Mesenchymal stem cell (in vitro differentiated cells and primary cell): ENCODE data around the gene NMT1.

Experiments
- DNase-seq: peaks from one replicate; pipeline ENCODE4 v3.0.0-alpha.2; 2013
- H2AFZ ChIP-seq: one replicate; pipeline ENCODE4 v1.6.1; 2013; ENCODE audit warnings: low read depth, mild to moderate bottlenecking, control low read depth, inconsistent platforms, low read length, moderate library complexity
- H2AK5ac ChIP-seq: 2 replicates; pipeline ENCODE4 v1.6.1; 2013; ENCODE audit warnings: low read length, moderate library complexity, mild to moderate bottlenecking, inconsistent platforms; ENCODE audit not compliant: severe bottlenecking
- H2BK120ac ChIP-seq: one replicate; pipeline ENCODE4 v1.6.1; 2013; ENCODE audit warnings: low read depth, mild to moderate bottlenecking, inconsistent platforms, low read length, moderate library complexity
- H2BK12ac ChIP-seq, 2 experiments: one replicate each; pipeline ENCODE4 v1.6.1; 2013; ENCODE audit warnings: inconsistent platforms in 2 of 2, low read length in 2 of 2, mild to moderate bottlenecking in 2 of 2, moderate library complexity in 2 of 2, control low read depth in 1 of 2
- H2BK15ac ChIP-seq: one replicate; pipeline ENCODE4 v1.6.1; 2013; ENCODE audit warnings: mild to moderate bottlenecking, low read depth, inconsistent platforms; ENCODE audit not compliant: poor library complexity, severe bottlenecking
- H2BK5ac ChIP-seq: 2 replicates; pipeline ENCODE4 v1.6.1; 2013; ENCODE audit warnings: low read depth, mild to moderate bottlenecking, low read length, control low read depth, inconsistent platforms; ENCODE audit not compliant: poor library complexity, severe bottlenecking
- H3K14ac ChIP-seq, 2 experiments: one replicate each; pipeline ENCODE4 v1.6.1; 2013; ENCODE audit warnings: inconsistent platforms in 2 of 2, low read length in 2 of 2, control low read depth in 1 of 2, mild to moderate bottlenecking in 1 of 2, moderate library complexity in 1 of 2
- H3K18ac ChIP-seq, 2 experiments: one replicate each; pipeline ENCODE4 v1.6.1; 2013; ENCODE audit warnings: inconsistent platforms in 2 of 2, low read length in 2 of 2, control low read depth in 1 of 2, low read depth in 1 of 2, mild to moderate bottlenecking in 1 of 2
- H3K23ac ChIP-seq, 2 experiments: one replicate each; pipeline ENCODE4 v1.6.1; 2013; ENCODE audit warnings: inconsistent platforms in 2 of 2, low read length in 2 of 2, mild to moderate bottlenecking in 2 of 2, moderate library complexity in 2 of 2, control low read depth in 1 of 2
- H3K27ac ChIP-seq: 2 replicates; pipeline ENCODE4 v1.5.1; 2013; ENCODE audit warnings: mild to moderate bottlenecking, moderate library complexity, low read length, control low read depth, inconsistent platforms; ENCODE audit not compliant: poor library complexity, severe bottlenecking
- H3K27me3 ChIP-seq, 2 experiments: 2 replicates each; pipeline versions ENCODE4 v1.6.1 to v1.7.0; 2013; ENCODE audit warnings: low read length in 2 of 2, mild to moderate bottlenecking in 2 of 2, moderate library complexity in 2 of 2, control low read depth in 1 of 2, inconsistent platforms in 1 of 2; ENCODE audit not compliant: control insufficient read depth in 1 of 2, insufficient read depth in 1 of 2
- H3K36me3 ChIP-seq, 2 experiments: 2 replicates each; pipeline versions ENCODE4 v1.6.1 to v1.7.0; 2013; ENCODE audit warnings: low read length in 2 of 2, control low read depth in 1 of 2, inconsistent platforms in 1 of 2, low read depth in 1 of 2, mild to moderate bottlenecking in 1 of 2; ENCODE audit not compliant: insufficient read depth in 2 of 2, control insufficient read depth in 1 of 2
- H3K4ac ChIP-seq, 2 experiments: one replicate each; pipeline ENCODE4 v1.6.1; 2013; ENCODE audit warnings: inconsistent platforms in 2 of 2, low read length in 2 of 2, mild to moderate bottlenecking in 2 of 2, moderate library complexity in 2 of 2, control low read depth in 1 of 2, low read depth in 1 of 2
- H3K4me1 ChIP-seq: 2 replicates; pipeline ENCODE4 v1.6.1; 2013; ENCODE audit warnings: low read depth, low read length, control low read depth; ENCODE audit not compliant: control insufficient read depth, insufficient read depth
- H3K4me2 ChIP-seq: 2 replicates; pipeline ENCODE4 v1.6.1; 2013; ENCODE audit warnings: low read length, mild to moderate bottlenecking, inconsistent platforms; ENCODE audit not compliant: poor library complexity, severe bottlenecking
- H3K4me3 ChIP-seq, 2 experiments: 2 replicates each; pipeline versions ENCODE4 v1.5.1 to v1.7.0; 2013; ENCODE audit warnings: low read length in 2 of 2, mild to moderate bottlenecking in 2 of 2, control low read depth in 1 of 2, low read depth in 1 of 2; ENCODE audit not compliant: insufficient read depth in 1 of 2
- H3K79me1 ChIP-seq: replicated peaks from 2 replicates; pipeline ENCODE4 v1.6.1; 2013; ENCODE audit warnings: mild to moderate bottlenecking, control low read depth, low read length, inconsistent platforms; ENCODE audit not compliant: poor library complexity, severe bottlenecking
- H3K9ac ChIP-seq: 2 replicates; pipeline ENCODE4 v1.7.0; 2013; ENCODE audit warnings: mild to moderate bottlenecking, low read length, moderate library complexity
- H3K9me3 ChIP-seq: 2 replicates; pipeline ENCODE4 v1.7.0; 2013; ENCODE audit warnings: mild to moderate bottlenecking, low read length; ENCODE audit not compliant: control insufficient read depth
- H4K8ac ChIP-seq: one replicate; pipeline ENCODE4 v1.6.1; 2013; ENCODE audit warnings: inconsistent platforms, mild to moderate bottlenecking, low read length, moderate library complexity
- H4K91ac ChIP-seq: one replicate; pipeline ENCODE4 v1.6.1; 2013; ENCODE audit warnings: mild to moderate bottlenecking, low read length, inconsistent platforms
- WGBS: methylation state at CpG from one replicate; pipeline ENCODE4 v1.1.7; 2013; ENCODE audit warnings: mixed read lengths; 5-methylcytosine and 5-hydroxymethylcytosine counted together

NMT1 gene

GRCh38 chr17:45031231-45032173, 29.6 kb upstream of the NMT1 start:
- DNase-seq: peak; percentile 50
- Histone ChIP-seq H4K8ac (no peak overlapping the region), H2BK120ac (no peak overlapping the region), H3K4me2 (no peak overlapping the region), H2AK5ac (no peak overlapping the region), H3K36me3 (peaks cover 71 to 78% of the 10 kb centered on the region in 2 experiments), H3K23ac (no peak overlapping the region), H3K14ac (no peak overlapping the region), H3K9me3 (no peaks in the 10 kb centered on the region), H2BK12ac (no peak overlapping the region), H3K9ac (no peak overlapping the region), H3K4ac (no peak overlapping the region), H2BK5ac (no peak overlapping the region), H2BK15ac (no peak overlapping the region), H3K18ac (peak overlapping the region in 1 of 2 experiments; percentile 21), H3K4me3 (no peak overlapping the region), H3K4me1 (peaks cover 7% of the 10 kb centered on the region), H2AFZ (no peak overlapping the region), H3K79me1 (peaks cover 15% of the 10 kb centered on the region), H3K27ac (no peak overlapping the region), H4K91ac (peak overlapping the region; percentile 20), H3K27me3 (no peaks in the 10 kb centered on the region)
- WGBS: 63% methylated on average over 12 of the region's 14 CpGs

- Histone ChIP-seq H3K14ac (no peak overlapping the region), H3K4me1 (peaks cover 7% of the 10 kb centered on the region), H3K4me2 (no peak overlapping the region), H3K27me3 (no peaks in the 10 kb centered on the region), H2BK120ac (no peak overlapping the region), H2AK5ac (no peak overlapping the region), H3K27ac (no peak overlapping the region), H3K9me3 (no peaks in the 10 kb centered on the region), H2BK5ac (no peak overlapping the region), H3K9ac (no peak overlapping the region), H2AFZ (no peak overlapping the region), H4K8ac (no peak overlapping the region), H3K36me3 (peaks cover 64 to 72% of the 10 kb centered on the region in 2 experiments), H3K79me1 (peaks cover 17% of the 10 kb centered on the region), H3K4ac (no peak overlapping the region), H3K4me3 (no peak overlapping the region), H3K18ac (peak overlapping the region in 1 of 2 experiments; percentile 21), H4K91ac (peak overlapping the region; percentile 20), H3K23ac (peak overlapping the region in 1 of 2 experiments; percentile 14), H2BK12ac (no peak overlapping the region), H2BK15ac (no peak overlapping the region)
- DNase-seq: no peak
- WGBS: 74% methylated on average over 9 of the region's 9 CpGs
Measured at GRCh38 chr17:45032174-45032541, 29.0 kb upstream of the NMT1 start.

GRCh38 chr17:45034599-45034998, 26.5 kb upstream of the NMT1 start:
- Histone ChIP-seq H3K4me1 (peaks cover 17% of the 10 kb centered on the region), H3K4me3 (no peak overlapping the region), H3K79me1 (peaks cover 27% of the 10 kb centered on the region), H3K9me3 (no peaks in the 10 kb centered on the region), H3K4me2 (no peak overlapping the region), H2BK12ac (no peak overlapping the region), H3K18ac (no peak overlapping the region), H4K8ac (no peak overlapping the region), H3K27me3 (no peaks in the 10 kb centered on the region), H2BK15ac (no peak overlapping the region), H3K4ac (no peak overlapping the region), H3K27ac (no peak overlapping the region), H3K9ac (no peak overlapping the region), H2BK120ac (no peak overlapping the region), H2BK5ac (no peak overlapping the region), H2AFZ (no peak overlapping the region), H2AK5ac (no peak overlapping the region), H3K23ac (no peak overlapping the region), H4K91ac (no peak overlapping the region), H3K36me3 (peaks cover 57 to 63% of the 10 kb centered on the region in 2 experiments), H3K14ac (no peak overlapping the region)
- WGBS: 97% methylated on average over 14 of the region's 14 CpGs
- no peak for DNase-seq

- peaks cover 20% of the 10 kb centered on the region for H3K4me1 ChIP-seq
- no peak overlapping the region for H2BK12ac ChIP-seq
- no peak overlapping the region for H2BK5ac ChIP-seq
- peak overlapping the region; percentile 30 for H2BK15ac ChIP-seq
- H3K9ac ChIP-seq: no peak overlapping the region
- no peak overlapping the region for H3K27ac ChIP-seq
- H3K18ac ChIP-seq: no peak overlapping the region
- H3K4me2 ChIP-seq: no peak overlapping the region
- peaks cover 29% of the 10 kb centered on the region for H3K79me1 ChIP-seq
- no peak overlapping the region for H2AFZ ChIP-seq
- H3K4ac ChIP-seq: no peak overlapping the region
- H2BK120ac ChIP-seq: no peak overlapping the region
- H3K23ac ChIP-seq: no peak overlapping the region
- no peak overlapping the region for H4K8ac ChIP-seq
- 98% methylated on average over 14 of the region's 14 CpGs for WGBS
- H3K36me3 ChIP-seq: peaks cover 44 to 51% of the 10 kb centered on the region in 2 experiments
- no peaks in the 10 kb centered on the region for H3K9me3 ChIP-seq
- DNase-seq: no peak
- H4K91ac ChIP-seq: peak overlapping the region; percentile 73
- H2AK5ac ChIP-seq: no peak overlapping the region
- H3K4me3 ChIP-seq: no peak overlapping the region
- no peak overlapping the region for H3K14ac ChIP-seq
- H3K27me3 ChIP-seq: no peaks in the 10 kb centered on the region
Measured at GRCh38 chr17:45035848-45036247, 25.3 kb upstream of the NMT1 start.
